Transverse colon (tissue), 4 donors: Measurements from ENCODE around the gene ABCB4.

ENCODE experiments used
- POLR2AphosphoS5 ChIP-seq, 3 donors: sonication (generic); formaldehyde crosslinking; IDR thresholded peaks; one replicate each; pipeline ENCODE4 v1.6.1; 2016; ENCODE audit warnings: antibody characterized with exemption in 3 of 3
- TF ChIP-seq, protein P1 (sequence below), 5 experiments: fragments of 200-600 bp in 3 of 5; fragments of 450-650 bp in 2 of 5; sonication (generic) in 3 of 5; IDR thresholded peaks; 1 replicate in 2 of 5; 2 replicates in 3 of 5; pipeline ENCODE4 v1.5.1; 2016 to 2017; ENCODE audit warnings: antibody characterized with exemption in 5 of 5, inconsistent platforms in 3 of 5, mild to moderate bottlenecking in 2 of 5, moderate library complexity in 1 of 5

DNA sequence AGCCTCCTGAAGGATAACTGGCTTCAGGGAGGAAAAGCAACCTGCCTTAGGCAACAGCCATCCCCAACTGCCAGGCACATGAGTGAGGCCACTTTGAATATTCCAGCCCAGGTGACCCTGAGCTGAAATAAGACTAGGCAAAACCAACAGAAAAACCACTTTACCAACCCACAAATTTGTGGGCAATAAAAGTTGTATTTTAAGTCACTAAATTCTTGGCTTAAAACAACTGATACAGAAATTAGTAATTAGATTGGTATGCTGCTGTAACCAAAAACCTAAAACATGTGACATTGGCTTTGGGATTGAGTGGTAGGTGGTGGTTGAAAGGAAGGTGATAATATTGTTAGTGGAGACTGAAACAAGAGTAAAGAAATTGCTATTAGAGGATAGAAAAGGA lies 39.9 kb downstream of the ABCB4 start:
- no peak for TF ChIP-seq POLR2AphosphoS5 (IDR thresholded peaks at IDR 0.05)
- TF ChIP-seq, protein P1, sequence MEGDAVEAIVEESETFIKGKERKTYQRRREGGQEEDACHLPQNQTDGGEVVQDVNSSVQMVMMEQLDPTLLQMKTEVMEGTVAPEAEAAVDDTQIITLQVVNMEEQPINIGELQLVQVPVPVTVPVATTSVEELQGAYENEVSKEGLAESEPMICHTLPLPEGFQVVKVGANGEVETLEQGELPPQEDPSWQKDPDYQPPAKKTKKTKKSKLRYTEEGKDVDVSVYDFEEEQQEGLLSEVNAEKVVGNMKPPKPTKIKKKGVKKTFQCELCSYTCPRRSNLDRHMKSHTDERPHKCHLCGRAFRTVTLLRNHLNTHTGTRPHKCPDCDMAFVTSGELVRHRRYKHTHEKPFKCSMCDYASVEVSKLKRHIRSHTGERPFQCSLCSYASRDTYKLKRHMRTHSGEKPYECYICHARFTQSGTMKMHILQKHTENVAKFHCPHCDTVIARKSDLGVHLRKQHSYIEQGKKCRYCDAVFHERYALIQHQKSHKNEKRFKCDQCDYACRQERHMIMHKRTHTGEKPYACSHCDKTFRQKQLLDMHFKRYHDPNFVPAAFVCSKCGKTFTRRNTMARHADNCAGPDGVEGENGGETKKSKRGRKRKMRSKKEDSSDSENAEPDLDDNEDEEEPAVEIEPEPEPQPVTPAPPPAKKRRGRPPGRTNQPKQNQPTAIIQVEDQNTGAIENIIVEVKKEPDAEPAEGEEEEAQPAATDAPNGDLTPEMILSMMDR (IDR thresholded peaks at IDR 0.05): no peak
